Measurements from ENCODE around the gene TSPYL4. TPM values are rescaled to one million over a fixed set of nuclear protein-coding genes. Genes with fewer than 3 reads are reported as not detected.

Gene TSPYL4
- polyA plus RNA-seq, 1 donor (not counting 4 experiments of a cell fraction or from before 2014, with no cell fraction given): 8.1 TPM

- Histone ChIP-seq H3K4me2 (ENCODE audit: control insufficient read depth, extremely low read depth, insufficient read depth, low read depth, low read length) (no peak overlapping the region), H2AFZ (ENCODE audit: control insufficient read depth, low read length) (no peak overlapping the region), H3K27ac (ENCODE audit: control insufficient read depth, insufficient read depth, low read length) (no peak overlapping the region), H3K9ac (ENCODE audit: control insufficient read depth, extremely low read depth, insufficient read depth, low read length) (no peak overlapping the region), H3K4me1 (ENCODE audit: control insufficient read depth, extremely low read depth, insufficient read depth, low read length) (peaks cover 18% of the 10 kb centered on the region), H4K20me1 (ENCODE audit: control insufficient read depth, extremely low read depth, insufficient read depth, low read length) (no peaks in the 10 kb centered on the region), H3K36me3 (ENCODE audit: control insufficient read depth in 2 of 2, extremely low read depth in 1 of 2, insufficient read depth in 2 of 2, low read length in 2 of 2) (peaks cover 2 to 6% of the 10 kb centered on the region in 2 experiments), H3K9me1 (ENCODE audit: control insufficient read depth, extremely low read depth, insufficient read depth, low read length) (no peaks in the 10 kb centered on the region), H3K9me3 (ENCODE audit: control insufficient read depth, low read depth, low read length) (no peaks in the 10 kb centered on the region), H3K27me3 (ENCODE audit: control insufficient read depth, extremely low read depth, insufficient read depth, low read length) (no peaks in the 10 kb centered on the region), H3K79me2 (ENCODE audit: control insufficient read depth, insufficient read depth, low read length) (no peaks in the 10 kb centered on the region), H3K4me3 (ENCODE audit: control insufficient read depth in 2 of 3, extremely low read depth in 1 of 3, insufficient read depth in 2 of 3, low read depth in 1 of 3, low read length in 3 of 3) (no peak overlapping the region)
- dilution Hi-C loops (cut with MboI; ENCODE audit: extremely low pct_ligation_motif_present, low sequenced_read_pairs): no loop called here
- DNase-seq (ENCODE audit: low read depth, low spot score) (no peak), FAIRE-seq (no peak)
- TF ChIP-seq CTCF (optimal IDR thresholded peaks at IDR 0.05 in 1 of 3, IDR thresholded peaks at IDR 0.05 in 1 of 3, conservative IDR thresholded peaks at IDR 0.05 in 1 of 3; ENCODE audit: extremely low read depth in 1 of 3, insufficient read depth in 2 of 3, low read length in 3 of 3): no peak
- no peak for TF ChIP-seq EZH2 (IDR thresholded peaks at IDR 0.05; ENCODE audit: low read length)
Measured at GRCh38 chr6:116267836-116268588, 14.1 kb upstream of the TSPYL4 start.

GRCh38 chr6:116266803-116267202 is 12.9 kb upstream of the TSPYL4 start:
- dilution Hi-C loops (cut with MboI; ENCODE audit: extremely low pct_ligation_motif_present, low sequenced_read_pairs): no loop called here
- H4K20me1 ChIP-seq (ENCODE audit: control insufficient read depth, extremely low read depth, insufficient read depth, low read length): no peaks in the 10 kb centered on the region
- TF ChIP-seq CTCF (optimal IDR thresholded peaks at IDR 0.05 in 1 of 3, IDR thresholded peaks at IDR 0.05 in 1 of 3, conservative IDR thresholded peaks at IDR 0.05 in 1 of 3; ENCODE audit: extremely low read depth in 1 of 3, insufficient read depth in 2 of 3, low read length in 3 of 3): no peak
- no peak for TF ChIP-seq EZH2 (IDR thresholded peaks at IDR 0.05; ENCODE audit: low read length)

More at GRCh38 chr6:116266803-116267202, 12.9 kb upstream of the TSPYL4 start:
- Histone ChIP-seq H3K9me3 (ENCODE audit: control insufficient read depth, low read depth, low read length) (no peaks in the 10 kb centered on the region), H3K79me2 (ENCODE audit: control insufficient read depth, insufficient read depth, low read length) (no peaks in the 10 kb centered on the region), H3K4me1 (ENCODE audit: control insufficient read depth, extremely low read depth, insufficient read depth, low read length) (peaks cover 18% of the 10 kb centered on the region), H2AFZ (ENCODE audit: control insufficient read depth, low read length) (no peak overlapping the region), H3K36me3 (ENCODE audit: control insufficient read depth in 2 of 2, extremely low read depth in 1 of 2, insufficient read depth in 2 of 2, low read length in 2 of 2) (peaks cover 2 to 6% of the 10 kb centered on the region in 2 experiments), H3K9ac (ENCODE audit: control insufficient read depth, extremely low read depth, insufficient read depth, low read length) (no peak overlapping the region), H3K4me2 (ENCODE audit: control insufficient read depth, extremely low read depth, insufficient read depth, low read depth, low read length) (no peak overlapping the region), H3K9me1 (ENCODE audit: control insufficient read depth, extremely low read depth, insufficient read depth, low read length) (no peaks in the 10 kb centered on the region), H3K27me3 (ENCODE audit: control insufficient read depth, extremely low read depth, insufficient read depth, low read length) (no peaks in the 10 kb centered on the region), H3K27ac (ENCODE audit: control insufficient read depth, insufficient read depth, low read length) (no peak overlapping the region), H3K4me3 (ENCODE audit: control insufficient read depth in 2 of 3, extremely low read depth in 1 of 3, insufficient read depth in 2 of 3, low read depth in 1 of 3, low read length in 3 of 3) (no peak overlapping the region)
- DNase-seq (ENCODE audit: low read depth, low spot score) (no peak), FAIRE-seq (no peak)
